ENCODE measurements around the gene DCUN1D1. TPM values are rescaled to one million over a fixed set of nuclear protein-coding genes. Genes with fewer than 3 reads are reported as not detected.
A peak's percentile ranks its signal among the peaks of the same experiment; 100 is the strongest.

The DCUN1D1 gene
- total RNA-seq, 3 donors from 2014 or later (not counting 1 experiment from before 2014, with no cell fraction given): 46.5 to 62.0 (median 51.7) TPM

- peaks cover 4% of the 10 kb centered on the region for H3K4me1 ChIP-seq (ENCODE audit: control insufficient read depth, insufficient read depth, low read length)
- Mint-ChIP-seq H3K27ac (no peak overlapping the region), H3K27me3 (ENCODE audit: low read depth in 2 of 2) (no peaks in the 10 kb centered on the region), H3K9me3 (peaks cover 2 to 3% of the 10 kb centered on the region in 2 donors), H3K4me1 (peaks cover 11 to 14% of the 10 kb centered on the region in 2 donors), H3K4me3 (no peak overlapping the region), H3K36me3 (peaks cover 8% of the 10 kb centered on the region)
- DNase-seq: no peak
- no peaks in the 10 kb centered on the region for H3K27me3 ChIP-seq (ENCODE audit: control insufficient read depth, insufficient read depth, low read length)
- no peak for ATAC-seq
- H3K36me3 ChIP-seq (ENCODE audit: control insufficient read depth, insufficient read depth, low read length): peaks cover 2% of the 10 kb centered on the region
- TF ChIP-seq, protein P1, sequence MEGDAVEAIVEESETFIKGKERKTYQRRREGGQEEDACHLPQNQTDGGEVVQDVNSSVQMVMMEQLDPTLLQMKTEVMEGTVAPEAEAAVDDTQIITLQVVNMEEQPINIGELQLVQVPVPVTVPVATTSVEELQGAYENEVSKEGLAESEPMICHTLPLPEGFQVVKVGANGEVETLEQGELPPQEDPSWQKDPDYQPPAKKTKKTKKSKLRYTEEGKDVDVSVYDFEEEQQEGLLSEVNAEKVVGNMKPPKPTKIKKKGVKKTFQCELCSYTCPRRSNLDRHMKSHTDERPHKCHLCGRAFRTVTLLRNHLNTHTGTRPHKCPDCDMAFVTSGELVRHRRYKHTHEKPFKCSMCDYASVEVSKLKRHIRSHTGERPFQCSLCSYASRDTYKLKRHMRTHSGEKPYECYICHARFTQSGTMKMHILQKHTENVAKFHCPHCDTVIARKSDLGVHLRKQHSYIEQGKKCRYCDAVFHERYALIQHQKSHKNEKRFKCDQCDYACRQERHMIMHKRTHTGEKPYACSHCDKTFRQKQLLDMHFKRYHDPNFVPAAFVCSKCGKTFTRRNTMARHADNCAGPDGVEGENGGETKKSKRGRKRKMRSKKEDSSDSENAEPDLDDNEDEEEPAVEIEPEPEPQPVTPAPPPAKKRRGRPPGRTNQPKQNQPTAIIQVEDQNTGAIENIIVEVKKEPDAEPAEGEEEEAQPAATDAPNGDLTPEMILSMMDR (IDR thresholded peaks at IDR 0.05): no peak
- H3K27ac ChIP-seq (ENCODE audit: low read length): no peak overlapping the region
- intact Hi-C loops (cut with micrococcal nuclease): no loop called here
- no peak overlapping the region for H3K4me3 ChIP-seq (ENCODE audit: low read length)
- WGBS (ENCODE audit: insufficient coverage): 84% methylated on average over 2 of the region's 3 CpGs
- no peaks in the 10 kb centered on the region for H3K9me3 ChIP-seq (ENCODE audit: control insufficient read depth, insufficient read depth, low read length)
Observed at GRCh38 chr3:182935803-182936202, 44.5 kb downstream of the DCUN1D1 start.

GRCh38 chr3:182925944-182926337, 54.4 kb downstream of the DCUN1D1 start:
- intact Hi-C loops (cut with micrococcal nuclease): no loop called here
- Mint-ChIP-seq H3K4me3 (peak overlapping the region; percentile 2), H3K36me3 (peaks cover 8% of the 10 kb centered on the region), H3K27ac (peak overlapping the region in 1 of 2 donors; percentile 1), H3K27me3 (ENCODE audit: low read depth in 2 of 2) (no peaks in the 10 kb centered on the region), H3K9me3 (no peaks in the 10 kb centered on the region), H3K4me1 (peaks cover 20 to 25% of the 10 kb centered on the region in 2 donors)
- Histone ChIP-seq H3K36me3 (ENCODE audit: control insufficient read depth, insufficient read depth, low read length) (no peaks in the 10 kb centered on the region), H3K27ac (ENCODE audit: low read length) (no peak overlapping the region), H3K9me3 (ENCODE audit: control insufficient read depth, insufficient read depth, low read length) (no peaks in the 10 kb centered on the region), H3K4me1 (ENCODE audit: control insufficient read depth, insufficient read depth, low read length) (no peaks in the 10 kb centered on the region), H3K4me3 (ENCODE audit: low read length) (no peak overlapping the region), H3K27me3 (ENCODE audit: control insufficient read depth, insufficient read depth, low read length) (no peaks in the 10 kb centered on the region)
- WGBS (ENCODE audit: insufficient coverage): 95% methylated on average over 3 of the region's 3 CpGs
- ATAC-seq (no peak), DNase-seq (no peak)
- TF ChIP-seq, protein P1 (IDR thresholded peaks at IDR 0.05): no peak

DNA sequence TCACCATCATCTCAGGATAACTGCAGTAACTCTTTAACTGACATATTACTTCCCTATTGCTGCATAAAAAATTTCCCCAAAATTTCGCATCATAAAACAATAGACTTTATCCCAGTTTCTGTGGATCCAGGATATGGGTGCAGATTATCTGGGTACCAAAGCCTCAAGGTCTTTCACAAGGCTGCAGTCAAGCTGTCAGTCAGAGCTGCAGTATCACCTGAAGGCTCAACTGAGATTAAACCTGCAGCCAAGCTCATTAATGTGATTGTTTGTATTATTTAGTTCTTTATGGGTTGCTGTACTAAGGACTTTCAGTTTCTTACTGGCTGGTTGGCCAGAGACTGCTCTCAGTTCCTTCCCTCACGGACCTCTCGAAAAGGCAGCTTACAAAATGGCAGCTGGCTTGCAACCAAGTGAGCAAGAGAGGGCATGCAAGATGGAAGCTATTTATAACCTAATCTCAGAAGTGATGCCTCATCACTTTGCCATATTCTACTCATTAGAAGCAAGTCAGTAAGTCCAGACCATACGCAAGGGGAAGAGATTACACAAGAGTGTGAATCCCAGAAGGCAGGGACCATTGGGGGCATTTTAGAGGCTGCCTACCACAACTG, 54.9 kb downstream of the DCUN1D1 start:
- Mint-ChIP-seq H3K27me3 (ENCODE audit: low read depth in 2 of 2) (no peaks in the 10 kb centered on the region), H3K9me3 (no peaks in the 10 kb centered on the region)

More for the DNA sequence above, 54.9 kb downstream of the DCUN1D1 start:
- Mint-ChIP-seq H3K4me1 (peaks cover 23 to 25% of the 10 kb centered on the region in 2 donors), H3K27ac (peak overlapping the region in 1 of 2 donors; percentile 1), H3K4me3 (no peak overlapping the region), H3K36me3 (peaks cover 8% of the 10 kb centered on the region)
- H3K27me3 ChIP-seq (ENCODE audit: control insufficient read depth, insufficient read depth, low read length): no peaks in the 10 kb centered on the region
- TF ChIP-seq, protein P1 (IDR thresholded peaks at IDR 0.05): no peak
- H3K4me1 ChIP-seq (ENCODE audit: control insufficient read depth, insufficient read depth, low read length): no peaks in the 10 kb centered on the region
- H3K9me3 ChIP-seq (ENCODE audit: control insufficient read depth, insufficient read depth, low read length): no peaks in the 10 kb centered on the region
- no peak for ATAC-seq
- H3K27ac ChIP-seq (ENCODE audit: low read length): no peak overlapping the region
- intact Hi-C loops (cut with micrococcal nuclease): no loop called here
- peaks cover 3% of the 10 kb centered on the region for H3K36me3 ChIP-seq (ENCODE audit: control insufficient read depth, insufficient read depth, low read length)
- DNase-seq: no peak
- WGBS (ENCODE audit: insufficient coverage): 86% methylated on average over 4 of the region's 4 CpGs
- H3K4me3 ChIP-seq (ENCODE audit: low read length): no peak overlapping the region

Data from natural killer cell (primary cell).